ENCODE data around the gene USP43. TPM values are rescaled to one million over a fixed set of nuclear protein-coding genes. Genes with fewer than 3 reads are reported as not detected.

Gene USP43
- polyA plus RNA-seq, 1 experiment: not detected

DNA sequence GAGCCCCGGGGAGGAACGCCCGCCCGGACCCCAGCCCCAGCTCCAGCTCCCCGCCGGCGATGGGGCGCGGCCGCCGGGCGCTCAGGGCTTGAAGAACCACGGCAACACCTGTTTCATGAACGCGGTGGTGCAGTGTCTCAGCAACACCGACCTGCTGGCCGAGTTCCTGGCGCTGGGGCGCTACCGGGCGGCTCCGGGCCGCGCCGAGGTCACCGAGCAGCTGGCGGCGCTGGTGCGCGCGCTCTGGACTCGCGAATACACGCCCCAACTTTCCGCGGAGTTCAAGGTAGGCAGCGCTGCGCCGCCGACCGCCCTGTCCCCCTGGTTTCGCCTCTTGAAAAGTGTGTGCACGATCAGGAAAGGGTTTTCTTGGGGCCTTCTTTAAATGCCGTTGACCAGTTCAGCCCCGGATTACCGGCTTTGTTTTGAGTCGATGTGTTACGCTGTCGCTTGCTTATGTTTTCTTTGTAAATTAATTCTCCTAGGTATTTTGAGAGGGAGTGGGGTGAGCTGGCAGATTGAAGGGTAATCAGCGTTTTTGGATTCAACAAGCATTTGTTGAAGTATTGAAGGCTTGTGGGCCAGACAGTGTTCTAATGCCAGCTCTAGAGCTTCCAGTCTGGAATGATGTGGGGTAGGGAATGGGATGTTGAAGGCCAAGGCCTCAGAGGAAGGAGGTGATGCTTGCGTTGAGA, 681 bp downstream of the USP43 start:
- ChIA-PET POLR2A (no interaction called here), CTCF (no interaction called here)
- H3K4me3 ChIP-seq (ENCODE audit: low read depth, low read length): no peak overlapping the region
- TF ChIP-seq CTCF (IDR thresholded peaks at IDR 0.05; ENCODE audit: low read depth, low read length): no peak
- peaks cover 7% of the 10 kb centered on the region for H3K27me3 ChIP-seq (ENCODE audit: control insufficient read depth, insufficient read depth, low read length)
- no peak overlapping the region for H3K27ac ChIP-seq (ENCODE audit: low read depth, low read length)
- no peak for DNase-seq (ENCODE audit: low read depth, low spot score)
- H3K9me3 ChIP-seq (ENCODE audit: control insufficient read depth, insufficient read depth, low read length): peaks cover 10% of the 10 kb centered on the region; the same call in 1 of the 2 replicates

DNA sequence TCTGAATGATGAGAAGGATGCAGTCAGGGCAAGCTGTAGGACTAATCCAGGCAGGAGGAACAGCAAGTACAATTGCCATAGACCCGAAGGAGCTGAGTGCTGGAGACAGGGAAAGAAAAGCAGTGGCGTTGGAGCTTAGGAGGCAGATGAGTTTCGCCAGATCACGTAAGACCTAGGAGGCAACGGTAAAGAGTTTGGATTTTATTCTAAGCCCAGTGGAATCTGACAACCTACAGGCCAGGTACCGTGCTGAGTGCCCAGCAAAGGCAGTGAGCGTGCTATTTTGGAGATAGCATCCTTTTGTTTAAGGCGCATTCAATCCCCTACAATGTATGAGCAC, 1.2 kb downstream of the USP43 start:
- H3K9me3 ChIP-seq (ENCODE audit: control insufficient read depth, insufficient read depth, low read length): peaks cover 10% of the 10 kb centered on the region; the same call in 1 of the 2 replicates
- no peak for DNase-seq (ENCODE audit: low read depth, low spot score)
- POLR2A ChIA-PET: no interaction called here
- H3K27me3 ChIP-seq (ENCODE audit: control insufficient read depth, insufficient read depth, low read length): peaks cover 7% of the 10 kb centered on the region
- H3K4me3 ChIP-seq (ENCODE audit: low read depth, low read length): no peak overlapping the region
- no peak overlapping the region for H3K27ac ChIP-seq (ENCODE audit: low read depth, low read length)
- no peak for TF ChIP-seq CTCF (IDR thresholded peaks at IDR 0.05; ENCODE audit: low read depth, low read length)
- CTCF ChIA-PET: no interaction called here

DNA sequence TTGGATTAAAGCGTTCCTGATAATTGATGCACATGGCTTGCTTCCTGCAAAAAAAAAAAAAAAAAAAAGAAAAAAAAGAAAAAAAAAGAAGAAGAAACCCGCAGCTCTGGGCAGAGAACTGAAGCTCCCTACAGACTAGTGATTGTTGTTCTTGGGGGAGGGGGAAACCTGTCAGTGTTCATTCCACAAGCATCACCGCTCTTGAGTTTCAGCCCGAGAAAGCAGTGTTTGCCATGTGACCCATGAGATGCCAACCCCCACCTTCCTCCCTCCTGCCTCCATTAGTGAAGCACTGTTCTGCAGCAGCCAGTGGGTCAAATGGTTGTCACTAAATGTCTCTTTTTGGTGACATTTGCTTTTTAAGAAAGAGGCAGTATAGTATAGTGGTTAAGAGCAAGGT, 1.7 kb downstream of the USP43 start:
- ChIA-PET CTCF (no interaction called here), POLR2A (no interaction called here)
- TF ChIP-seq CTCF (IDR thresholded peaks at IDR 0.05; ENCODE audit: low read depth, low read length): no peak
- Histone ChIP-seq H3K27me3 (ENCODE audit: control insufficient read depth, insufficient read depth, low read length) (peaks cover 7% of the 10 kb centered on the region), H3K4me3 (ENCODE audit: low read depth, low read length) (no peak overlapping the region), H3K27ac (ENCODE audit: low read depth, low read length) (no peak overlapping the region), H3K9me3 (ENCODE audit: control insufficient read depth, insufficient read depth, low read length) (peaks cover 10% of the 10 kb centered on the region; the same call in 1 of the 2 replicates)
- no peak for DNase-seq (ENCODE audit: low read depth, low spot score)

DNA sequence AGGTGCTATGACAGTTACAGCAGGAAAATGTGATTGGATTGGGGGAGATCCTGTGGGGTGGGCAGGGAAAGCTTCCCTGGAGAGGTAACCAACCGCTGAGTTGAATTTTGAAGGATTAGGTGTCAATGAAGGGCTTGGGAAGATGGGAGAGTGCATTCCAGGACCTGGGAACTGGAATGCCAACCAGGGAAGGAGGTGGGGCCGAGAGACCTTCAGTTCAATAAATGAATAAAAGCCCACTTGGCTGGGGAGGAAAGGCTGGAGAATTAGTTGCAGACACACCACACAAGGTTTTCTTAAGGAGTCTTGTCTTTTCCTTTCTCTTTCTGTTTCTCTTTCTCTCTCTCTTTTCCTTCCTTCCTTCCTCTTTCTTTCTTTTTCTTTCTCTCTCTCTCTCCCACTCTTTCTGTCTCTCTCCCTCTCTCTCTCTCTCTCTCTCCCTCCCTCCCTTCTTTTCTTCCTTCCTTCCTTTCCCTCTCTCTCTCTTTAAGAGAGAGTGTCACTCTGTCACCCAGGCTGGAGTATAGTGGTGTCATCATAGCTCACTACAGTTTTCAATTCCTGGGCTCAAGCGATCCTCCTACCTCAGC, 3.3 kb downstream of the USP43 start:
- TF ChIP-seq CTCF (IDR thresholded peaks at IDR 0.05; ENCODE audit: low read depth, low read length): no peak
- POLR2A ChIA-PET: no interaction called here
- H3K4me3 ChIP-seq (ENCODE audit: low read depth, low read length): no peak overlapping the region
- no peak for DNase-seq (ENCODE audit: low read depth, low spot score)
- CTCF ChIA-PET: no interaction called here
- peaks cover 10% of the 10 kb centered on the region for H3K9me3 ChIP-seq (ENCODE audit: control insufficient read depth, insufficient read depth, low read length)
- peaks cover 7% of the 10 kb centered on the region for H3K27me3 ChIP-seq (ENCODE audit: control insufficient read depth, insufficient read depth, low read length)
- H3K27ac ChIP-seq (ENCODE audit: low read depth, low read length): no peak overlapping the region

- no peak overlapping the region for H3K4me3 ChIP-seq (ENCODE audit: low read depth, low read length)
- ChIA-PET POLR2A (no interaction called here), CTCF (no interaction called here)
- H3K9me3 ChIP-seq (ENCODE audit: control insufficient read depth, insufficient read depth, low read length): peaks cover 22% of the 10 kb centered on the region
- no peak overlapping the region for H3K27ac ChIP-seq (ENCODE audit: low read depth, low read length)
- TF ChIP-seq CTCF (IDR thresholded peaks at IDR 0.05; ENCODE audit: low read depth, low read length): no peak
- no peak for DNase-seq (ENCODE audit: low read depth, low spot score)
- H3K27me3 ChIP-seq (ENCODE audit: control insufficient read depth, insufficient read depth, low read length): no peaks in the 10 kb centered on the region
Observed at GRCh38 chr17:9658593-9659211, 13.4 kb downstream of the USP43 start.

Measured in AG04450 (cell line).